ENCODE results near the gene SERPINB10.
A peak's percentile ranks its signal among the peaks of the same experiment; 100 is the strongest.
"Not testable (repeated sequence)": the region's sequence is repeated elsewhere in the genome, so short reads cannot be mapped to it uniquely, and the experiment has no call there.

Gene SERPINB10

DNA sequence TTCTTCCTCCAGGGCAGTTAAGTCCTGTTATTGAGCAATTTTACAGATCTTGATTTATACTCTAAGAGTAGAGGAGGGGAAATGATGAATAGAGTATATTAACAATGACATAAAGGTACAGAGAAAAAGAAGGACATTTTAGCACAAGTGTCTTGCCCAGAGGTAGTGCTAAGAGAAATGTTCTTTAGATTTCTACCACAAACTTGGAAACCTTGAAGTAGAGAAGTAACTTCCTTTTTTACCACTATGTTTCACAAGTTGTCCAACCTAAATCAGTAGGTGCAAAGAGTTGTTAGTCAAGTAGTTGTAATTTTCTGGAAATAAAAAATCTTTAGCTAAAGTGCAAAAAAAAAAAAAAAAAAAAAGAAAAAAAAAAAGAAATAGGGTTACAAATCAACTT lies 21.6 kb downstream of the SERPINB10 start:
- not testable (repeated sequence) for H3K4ac ChIP-seq (ENCODE audit: low read depth in 1 of 2, low read length in 2 of 2); H3K4me1 ChIP-seq (ENCODE audit: control insufficient read depth, insufficient read depth, low read depth, low read length); H3K18ac ChIP-seq (ENCODE audit: low read depth in 1 of 2, low read length in 2 of 2); H2BK15ac ChIP-seq (ENCODE audit: low read depth, poor library complexity, severe bottlenecking); H3K9ac ChIP-seq (ENCODE audit: low read length); H3K9me3 ChIP-seq (ENCODE audit: control insufficient read depth, low read length); H2BK12ac ChIP-seq (ENCODE audit: low read length in 2 of 2); H3K14ac ChIP-seq (ENCODE audit: low read length in 2 of 2); H3K27ac ChIP-seq (ENCODE audit: low read length, poor library complexity, severe bottlenecking); H3K27me3 ChIP-seq (ENCODE audit: control insufficient read depth in 1 of 2, insufficient read depth in 1 of 2, low read length in 2 of 2); H3K4me3 ChIP-seq (ENCODE audit: insufficient read depth in 1 of 2, low read depth in 1 of 2, low read length in 2 of 2); H3K4me2 ChIP-seq (ENCODE audit: low read length, poor library complexity, severe bottlenecking); H3K23ac ChIP-seq (ENCODE audit: low read length in 2 of 2); H4K8ac ChIP-seq (ENCODE audit: low read length); H2BK120ac ChIP-seq (ENCODE audit: low read depth, low read length); DNase-seq; H2BK5ac ChIP-seq (ENCODE audit: low read depth, low read length, poor library complexity, severe bottlenecking); H4K91ac ChIP-seq (ENCODE audit: low read length); H3K36me3 ChIP-seq (ENCODE audit: control insufficient read depth in 1 of 2, insufficient read depth in 2 of 2, low read depth in 1 of 2, low read length in 2 of 2); H3K79me1 ChIP-seq (replicated peaks; ENCODE audit: low read length, poor library complexity, severe bottlenecking); H2AFZ ChIP-seq (ENCODE audit: low read depth, low read length); H2AK5ac ChIP-seq (ENCODE audit: low read length, severe bottlenecking)

DNA sequence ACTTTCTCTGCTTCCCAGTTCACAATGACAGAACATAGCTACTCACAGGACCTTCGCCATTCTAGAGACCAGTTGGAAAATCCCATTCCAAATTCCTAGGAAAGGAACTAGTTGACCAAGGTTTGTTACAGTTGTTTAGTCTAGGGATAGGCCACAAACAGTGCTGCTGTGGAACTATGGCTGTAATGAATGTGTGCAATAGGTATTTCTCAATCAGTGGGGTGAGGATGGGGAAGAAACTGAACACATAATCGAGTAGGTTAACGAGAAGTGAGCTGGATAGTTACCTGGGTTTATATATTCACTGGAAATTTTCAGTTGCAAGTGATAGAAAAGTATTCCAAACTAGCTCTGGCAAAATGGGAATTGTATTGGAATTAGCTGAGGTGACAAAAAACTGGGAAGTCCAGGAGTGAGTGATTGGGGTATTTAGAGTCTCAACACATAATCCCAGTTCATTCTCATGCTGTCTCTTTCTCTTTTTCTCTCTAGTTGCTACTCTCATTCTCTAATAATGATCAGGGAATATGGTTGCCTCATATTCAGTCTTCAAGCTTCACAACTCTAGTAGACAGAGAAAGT lies 23.1 kb downstream of the SERPINB10 start:
- no peaks in the 10 kb centered on the region for H3K27me3 ChIP-seq (ENCODE audit: control insufficient read depth in 1 of 2, insufficient read depth in 1 of 2, low read length in 2 of 2)
- no peak overlapping the region for H2AFZ ChIP-seq (ENCODE audit: low read depth, low read length)
- H3K9me3 ChIP-seq (ENCODE audit: control insufficient read depth, low read length): no peaks in the 10 kb centered on the region
- no peak overlapping the region for H3K14ac ChIP-seq (ENCODE audit: low read length in 2 of 2)
- no peak overlapping the region for H3K18ac ChIP-seq (ENCODE audit: low read depth in 1 of 2, low read length in 2 of 2)
- H3K36me3 ChIP-seq (ENCODE audit: control insufficient read depth in 1 of 2, insufficient read depth in 2 of 2, low read depth in 1 of 2, low read length in 2 of 2): no peaks in the 10 kb centered on the region
- no peak overlapping the region for H3K27ac ChIP-seq (ENCODE audit: low read length, poor library complexity, severe bottlenecking)
- H4K91ac ChIP-seq (ENCODE audit: low read length): no peak overlapping the region
- H3K9ac ChIP-seq (ENCODE audit: low read length): no peak overlapping the region
- H4K8ac ChIP-seq (ENCODE audit: low read length): no peak overlapping the region
- H3K4me1 ChIP-seq (ENCODE audit: control insufficient read depth, insufficient read depth, low read depth, low read length): no peaks in the 10 kb centered on the region
- no peak overlapping the region for H3K23ac ChIP-seq (ENCODE audit: low read length in 2 of 2)
- H2BK120ac ChIP-seq (ENCODE audit: low read depth, low read length): no peak overlapping the region
- H3K4me3 ChIP-seq (ENCODE audit: insufficient read depth in 1 of 2, low read depth in 1 of 2, low read length in 2 of 2): no peak overlapping the region
- H3K4ac ChIP-seq (ENCODE audit: low read depth in 1 of 2, low read length in 2 of 2): no peak overlapping the region
- no peak overlapping the region for H3K4me2 ChIP-seq (ENCODE audit: low read length, poor library complexity, severe bottlenecking)
- H2BK5ac ChIP-seq (ENCODE audit: low read depth, low read length, poor library complexity, severe bottlenecking): no peak overlapping the region
- peak; percentile 40 for DNase-seq
- no peak overlapping the region for H2BK15ac ChIP-seq (ENCODE audit: low read depth, poor library complexity, severe bottlenecking)
- H3K79me1 ChIP-seq (replicated peaks; ENCODE audit: low read length, poor library complexity, severe bottlenecking): no peaks in the 10 kb centered on the region
- H2AK5ac ChIP-seq (ENCODE audit: low read length, severe bottlenecking): no peak overlapping the region
- 94% methylated on average over 3 of the region's 3 CpGs for WGBS
- H2BK12ac ChIP-seq (ENCODE audit: low read length in 2 of 2): no peak overlapping the region

DNA sequence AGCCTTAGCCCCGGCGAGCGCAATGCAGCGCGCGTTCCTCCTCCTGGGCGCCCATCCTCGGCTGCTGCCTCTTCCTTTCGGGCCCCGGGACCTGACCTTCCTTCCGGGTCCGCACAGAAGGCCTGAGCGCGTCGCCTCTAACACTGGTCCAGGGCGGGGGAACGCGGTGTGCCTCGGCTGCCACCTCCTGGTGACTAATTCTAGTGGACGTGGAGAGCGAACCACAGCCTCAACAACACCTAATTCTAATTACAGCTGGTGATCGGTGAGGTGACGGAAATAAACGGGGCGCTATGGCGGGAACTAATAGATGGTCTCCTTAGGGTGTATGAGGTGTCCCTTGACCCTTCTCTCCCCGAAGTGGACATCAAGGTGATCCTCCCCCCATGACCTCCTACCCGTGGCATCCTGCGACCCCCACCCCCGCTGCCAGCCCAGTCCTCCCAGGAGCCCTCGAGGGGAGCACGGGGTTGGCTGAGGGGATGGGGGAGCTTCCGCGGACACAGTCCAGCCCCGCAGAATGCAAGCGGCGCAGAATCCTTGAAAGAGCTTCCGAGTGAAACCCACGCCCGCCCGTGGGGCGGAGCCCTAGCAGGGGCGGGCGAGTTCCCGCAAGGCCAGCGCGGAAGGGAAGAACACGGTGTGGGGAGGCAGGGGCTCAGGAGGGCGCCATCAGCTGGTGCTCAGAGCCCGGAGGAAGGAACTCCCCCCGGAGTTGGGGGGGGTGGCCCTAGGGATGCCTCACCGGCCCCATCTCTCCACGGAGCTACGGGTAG lies 28.6 kb downstream of the SERPINB10 start:
- H3K23ac ChIP-seq (ENCODE audit: low read length in 2 of 2): no peak overlapping the region
- H3K36me3 ChIP-seq (ENCODE audit: control insufficient read depth in 1 of 2, insufficient read depth in 2 of 2, low read depth in 1 of 2, low read length in 2 of 2): no peaks in the 10 kb centered on the region
- H2AFZ ChIP-seq (ENCODE audit: low read depth, low read length): peak overlapping the region; percentile 97
- peak; percentile 82 for DNase-seq
- no peaks in the 10 kb centered on the region for H3K79me1 ChIP-seq (replicated peaks; ENCODE audit: low read length, poor library complexity, severe bottlenecking)
- peak overlapping the region; percentile 66 for H2BK15ac ChIP-seq (ENCODE audit: low read depth, poor library complexity, severe bottlenecking)
- no peak overlapping the region for H2AK5ac ChIP-seq (ENCODE audit: low read length, severe bottlenecking)
- peak overlapping the region; percentile 52 for H4K91ac ChIP-seq (ENCODE audit: low read length)
- peak overlapping the region; percentile 97 for H4K8ac ChIP-seq (ENCODE audit: low read length)
- H3K27ac ChIP-seq (ENCODE audit: low read length, poor library complexity, severe bottlenecking): no peak overlapping the region
- 5% methylated on average over 44 of the region's 54 CpGs for WGBS
- no peak overlapping the region for H3K14ac ChIP-seq (ENCODE audit: low read length in 2 of 2)
- peak overlapping the region; percentile 61 to 91 for H3K4me3 ChIP-seq (ENCODE audit: insufficient read depth in 1 of 2, low read depth in 1 of 2, low read length in 2 of 2)
- H3K9ac ChIP-seq (ENCODE audit: low read length): peak overlapping the region; percentile 86
- H3K27me3 ChIP-seq (ENCODE audit: control insufficient read depth in 1 of 2, insufficient read depth in 1 of 2, low read length in 2 of 2): no peaks in the 10 kb centered on the region
- peaks cover 9% of the 10 kb centered on the region for H3K4me1 ChIP-seq (ENCODE audit: control insufficient read depth, insufficient read depth, low read depth, low read length)
- H3K9me3 ChIP-seq (ENCODE audit: control insufficient read depth, low read length): no peaks in the 10 kb centered on the region
- peak overlapping the region; percentile 99 for H3K4me2 ChIP-seq (ENCODE audit: low read length, poor library complexity, severe bottlenecking)
- peak overlapping the region in 1 of 2 experiments; percentile 74 for H2BK12ac ChIP-seq (ENCODE audit: low read length in 2 of 2)
- H3K18ac ChIP-seq (ENCODE audit: low read depth in 1 of 2, low read length in 2 of 2): peak overlapping the region in 1 of 2 experiments; percentile 93
- no peak overlapping the region for H3K4ac ChIP-seq (ENCODE audit: low read depth in 1 of 2, low read length in 2 of 2)
- H2BK120ac ChIP-seq (ENCODE audit: low read depth, low read length): peak overlapping the region; percentile 39
- no peak overlapping the region for H2BK5ac ChIP-seq (ENCODE audit: low read depth, low read length, poor library complexity, severe bottlenecking)

DNA sequence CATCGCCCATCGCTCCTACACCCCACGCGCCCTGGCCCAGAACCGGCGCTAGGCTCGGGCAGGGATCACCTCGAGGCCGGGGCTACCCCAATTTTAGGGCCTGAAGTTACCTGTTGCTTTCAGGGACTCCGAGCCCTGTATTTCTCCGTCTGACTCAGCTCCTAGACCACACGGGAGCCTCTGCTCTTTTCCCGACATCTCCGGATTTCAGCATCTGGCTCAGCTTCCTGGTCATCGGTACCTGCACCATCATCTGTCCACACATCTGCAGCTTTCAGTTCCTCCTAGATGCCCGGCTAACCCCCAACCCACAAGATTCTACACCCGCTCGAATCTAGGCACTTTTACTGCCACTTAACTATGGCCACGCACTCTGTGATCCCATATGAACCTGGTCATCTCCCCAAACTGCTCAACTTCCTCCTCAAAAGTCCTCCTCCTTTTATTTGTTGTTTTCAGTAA lies 29.2 kb downstream of the SERPINB10 start:
- H3K27ac ChIP-seq (ENCODE audit: low read length, poor library complexity, severe bottlenecking): no peak overlapping the region
- peak overlapping the region; percentile 86 for H3K9ac ChIP-seq (ENCODE audit: low read length)
- H3K9me3 ChIP-seq (ENCODE audit: control insufficient read depth, low read length): no peaks in the 10 kb centered on the region
- H3K27me3 ChIP-seq (ENCODE audit: control insufficient read depth in 1 of 2, insufficient read depth in 1 of 2, low read length in 2 of 2): no peaks in the 10 kb centered on the region
- no peak overlapping the region for H2BK12ac ChIP-seq (ENCODE audit: low read length in 2 of 2)
- H3K18ac ChIP-seq (ENCODE audit: low read depth in 1 of 2, low read length in 2 of 2): no peak overlapping the region
- DNase-seq: no peak
- H3K4ac ChIP-seq (ENCODE audit: low read depth in 1 of 2, low read length in 2 of 2): no peak overlapping the region
- H3K36me3 ChIP-seq (ENCODE audit: control insufficient read depth in 1 of 2, insufficient read depth in 2 of 2, low read depth in 1 of 2, low read length in 2 of 2): no peaks in the 10 kb centered on the region
- H3K4me3 ChIP-seq (ENCODE audit: insufficient read depth in 1 of 2, low read depth in 1 of 2, low read length in 2 of 2): peak overlapping the region; percentile 61 to 91
- H4K91ac ChIP-seq (ENCODE audit: low read length): peak overlapping the region; percentile 41
- no peak overlapping the region for H2AK5ac ChIP-seq (ENCODE audit: low read length, severe bottlenecking)
- peak overlapping the region in 1 of 2 experiments; percentile 15 for H3K23ac ChIP-seq (ENCODE audit: low read length in 2 of 2)
- H4K8ac ChIP-seq (ENCODE audit: low read length): peak overlapping the region; percentile 74
- no peak overlapping the region for H3K14ac ChIP-seq (ENCODE audit: low read length in 2 of 2)
- no peak overlapping the region for H2BK5ac ChIP-seq (ENCODE audit: low read depth, low read length, poor library complexity, severe bottlenecking)
- H2AFZ ChIP-seq (ENCODE audit: low read depth, low read length): peak overlapping the region; percentile 97
- WGBS: 51% methylated on average over 19 of the region's 19 CpGs
- peak overlapping the region; percentile 39 for H2BK120ac ChIP-seq (ENCODE audit: low read depth, low read length)
- peak overlapping the region; percentile 99 for H3K4me2 ChIP-seq (ENCODE audit: low read length, poor library complexity, severe bottlenecking)
- no peaks in the 10 kb centered on the region for H3K79me1 ChIP-seq (replicated peaks; ENCODE audit: low read length, poor library complexity, severe bottlenecking)
- H2BK15ac ChIP-seq (ENCODE audit: low read depth, poor library complexity, severe bottlenecking): no peak overlapping the region
- peaks cover 9% of the 10 kb centered on the region for H3K4me1 ChIP-seq (ENCODE audit: control insufficient read depth, insufficient read depth, low read depth, low read length)
